Endothelial cell of umbilical vein (primary cell): ENCODE measurements around the gene STOX1. TPM values are rescaled to one million over a fixed set of nuclear protein-coding genes. Genes with fewer than 3 reads are reported as not detected.

Experiments used
- BruUV-seq: library from RNA; stranded (reverse); fragments of 400-500 nt; replicated peaks from 2 replicates; lab custom pipeline; 2021; lab: Mats Ljungman, UMichigan
- CTCF ChIA-PET: fragments of 300-600, 350-600 bp; sonication (Branson Sonifier 250); formaldehyde crosslinking; loops from one replicate; lab custom pipeline; 2021; ENCODE audit warnings: antibody characterized with exemption, inconsistent platforms; lab: Charles Lee
- POLR2A ChIA-PET: fragments of 300-600, 350-600 bp; sonication (Branson Sonifier 250); formaldehyde crosslinking; loops from one replicate; lab custom pipeline; 2021; ENCODE audit warnings: antibody characterized with exemption, inconsistent platforms; lab: Charles Lee
- DNase-seq: peaks from one replicate; pipeline ENCODE4 v3.0.0-alpha.2; 2011; ENCODE audit warnings: low read depth, low spot score
- FAIRE-seq: peaks from 2 replicates; lab custom pipeline; 2011; peaks lifted over from hg19 to GRCh38; lab: Jason Lieb, UNC
- H2AFZ ChIP-seq: 2 replicates; pipeline ENCODE4 v1.6.0; 2012; ENCODE audit warnings: low read depth, low read length, control low read depth, inconsistent platforms
- H3K27ac ChIP-seq: 2 replicates; pipeline ENCODE4 v1.5.1; 2011; ENCODE audit warnings: low read depth, mild to moderate bottlenecking, control low read depth, low read length, moderate library complexity; ENCODE audit not compliant: insufficient read depth
- H3K27me3 ChIP-seq, 2 experiments: 2 replicates each; pipeline versions ENCODE4 v1.6.0 to v1.6.1; 2011; ENCODE audit warnings: low read length in 2 of 2, mixed read lengths in 1 of 2; ENCODE audit not compliant: control insufficient read depth in 2 of 2, insufficient read depth in 2 of 2
- H3K36me3 ChIP-seq, 2 experiments: 2 replicates in 1 of 2; 3 replicates in 1 of 2; pipeline ENCODE4 v1.5.1; 2011; ENCODE audit warnings: low read length in 2 of 2, mild to moderate bottlenecking in 1 of 2, moderate library complexity in 1 of 2; ENCODE audit not compliant: control insufficient read depth in 2 of 2, insufficient read depth in 2 of 2; ENCODE audit errors: extremely low read depth in 1 of 2
- H3K4me1 ChIP-seq: 3 replicates; pipeline ENCODE4 v1.5.1; 2011; ENCODE audit warnings: mild to moderate bottlenecking, low read length; ENCODE audit not compliant: control insufficient read depth, insufficient read depth; ENCODE audit errors: extremely low read depth
- H3K4me2 ChIP-seq: 2 replicates; pipeline ENCODE4 v1.6.1; 2011; ENCODE audit warnings: low read length, control low read depth, mixed read lengths; ENCODE audit not compliant: insufficient read depth
- H3K4me3 ChIP-seq, 3 experiments: fragments of 200-600 bp in 1 of 3; sonication (generic), shearing (Covaris generic) in 1 of 3; replicated peaks in 1 of 3; 2 replicates each; pipeline ENCODE4 v1.5.1; 2011 to 2016; ENCODE audit warnings: control low read depth in 3 of 3, low read length in 3 of 3, mild to moderate bottlenecking in 2 of 3, inconsistent platforms in 1 of 3, low read depth in 1 of 3, moderate library complexity in 1 of 3; ENCODE audit not compliant: insufficient read depth in 1 of 3
- H3K79me2 ChIP-seq: 2 replicates; pipeline ENCODE4 v1.6.0; 2012; ENCODE audit warnings: low read length, inconsistent platforms; ENCODE audit not compliant: control insufficient read depth, insufficient read depth
- H3K9ac ChIP-seq: replicated peaks from 2 replicates; pipeline ENCODE3; 2011; ENCODE audit warnings: low read length, control low read depth; ENCODE audit not compliant: insufficient read depth; ENCODE audit errors: extremely low read depth
- H3K9me1 ChIP-seq: replicated peaks from 3 replicates; pipeline ENCODE4 v1.6.0; 2011; ENCODE audit warnings: mild to moderate bottlenecking, low read length; ENCODE audit not compliant: control insufficient read depth, insufficient read depth; ENCODE audit errors: extremely low read depth
- H3K9me3 ChIP-seq: replicated peaks from 2 replicates; pipeline ENCODE4 v1.5.1; 2012; ENCODE audit warnings: low read length, inconsistent platforms; ENCODE audit not compliant: control insufficient read depth, insufficient read depth
- H4K20me1 ChIP-seq: replicated peaks from 2 replicates; pipeline ENCODE3; 2011; ENCODE audit warnings: mild to moderate bottlenecking, low read length; ENCODE audit not compliant: control insufficient read depth, insufficient read depth; ENCODE audit errors: extremely low read depth
- CTCF ChIP-seq, 2 donors: IDR thresholded peaks; 1 replicate in 1 of 2; 2 replicates in 1 of 2; pipeline ENCODE4 v1.5.1; 2011; ENCODE audit warnings: low read length in 2 of 2, mild to moderate bottlenecking in 2 of 2, moderate library complexity in 2 of 2, control low read depth in 1 of 2, inconsistent platforms in 1 of 2, low read depth in 1 of 2; ENCODE audit not compliant: insufficient read depth in 1 of 2; ENCODE audit errors: extremely low read depth in 1 of 2
- EZH2 ChIP-seq: IDR thresholded peaks from 2 replicates; pipeline ENCODE4 v1.6.1; 2012; ENCODE audit warnings: borderline replicate concordance, low read depth, mild to moderate bottlenecking, moderate library complexity, low read length, inconsistent platforms; ENCODE audit not compliant: severe bottlenecking
- FOS ChIP-seq: IDR thresholded peaks from 2 replicates; pipeline ENCODE4 v1.6.1; 2011; ENCODE audit warnings: mild to moderate bottlenecking, low read length, moderate library complexity, borderline replicate concordance; ENCODE audit not compliant: insufficient read depth
- GATA2 ChIP-seq: IDR thresholded peaks from 2 replicates; pipeline ENCODE4 v1.7.0; 2011; ENCODE audit warnings: low read depth, mild to moderate bottlenecking, moderate library complexity, mixed read lengths, low read length; ENCODE audit not compliant: insufficient read length, insufficient read depth
- JUN ChIP-seq: IDR thresholded peaks from 2 replicates; pipeline ENCODE4 v1.6.1; 2011; ENCODE audit warnings: borderline replicate concordance, low read depth; ENCODE audit not compliant: insufficient read length, insufficient read depth
- MAX ChIP-seq: IDR thresholded peaks from 2 replicates; pipeline ENCODE4 v1.6.1; 2011; ENCODE audit not compliant: insufficient read depth, insufficient read length
- MYC ChIP-seq: IDR thresholded peaks from one replicate; pipeline ENCODE4 v1.6.1; 2011; ENCODE audit warnings: mild to moderate bottlenecking, low read depth, low read length
- POLR2A ChIP-seq: IDR thresholded peaks from 2 replicates; pipeline ENCODE4 v1.6.1; 2012; ENCODE audit warnings: low read depth, mild to moderate bottlenecking, control low read depth, low read length
- POLR2AphosphoS5 ChIP-seq: IDR thresholded peaks from 2 replicates; pipeline ENCODE4 v1.6.1; 2012; ENCODE audit warnings: low read depth, mild to moderate bottlenecking, control low read depth, low read length, moderate library complexity; ENCODE audit not compliant: insufficient read depth
- dilution Hi-C: fragments of 300-500 bp; cut with MboI; formaldehyde crosslinking; loops from one replicate; pipeline ENCODE4 v1.15.0; 2019; ENCODE audit warnings: low sequenced_read_pairs; ENCODE audit not compliant: extremely low pct_ligation_motif_present
- intact Hi-C: fragments of 100-400 bp; cut with micrococcal nuclease; formaldehyde crosslinking; loops from one replicate; pipeline ENCODE4 v1.10.0; 2022
- polyA plus RNA-seq, 4 experiments: library from polyadenylated mRNA; depleted of rRNA in 3 of 4; stranded (reverse) in 3 of 4; unstranded in 1 of 4; fragments of >200 nt; gene quantifications; 2 replicates each; pipeline versions ENCODE4 v1.2.1 to v1.2.3, GENCODE V29; 2011 to 2012; ENCODE audit warnings: missing spikeins in 1 of 4
- total RNA-seq: library from RNA; stranded (reverse); gene quantifications from 2 replicates; pipeline ENCODE4 v1.2.3, GENCODE V29; 2021

Gene STOX1
- total and polyA plus RNA-seq, 2 donors (not counting 3 experiments of a cell fraction or from before 2014, with no cell fraction given) = 0.06 to 0.20 TPM

GRCh38 chr10:68831961-68832455 lies 4.7 kb downstream of the STOX1 start:
- DNase-seq (no peak), FAIRE-seq (no peak)
- Histone ChIP-seq H3K9me1 (no peaks in the 10 kb centered on the region), H2AFZ (no peak overlapping the region), H3K9me3 (no peaks in the 10 kb centered on the region), H3K9ac (no peak overlapping the region), H3K4me2 (no peak overlapping the region), H3K4me3 (no peak overlapping the region), H3K27ac (no peak overlapping the region), H4K20me1 (no peaks in the 10 kb centered on the region), H3K4me1 (peaks cover 2% of the 10 kb centered on the region), H3K79me2 (no peaks in the 10 kb centered on the region), H3K27me3 (peaks cover 8 to 14% of the 10 kb centered on the region in 2 experiments), H3K36me3 (no peaks in the 10 kb centered on the region)
- intact Hi-C loops = no loop called here
- CTCF ChIA-PET = no interaction called here
- POLR2A ChIA-PET = no interaction called here
- no TSS peak for BruUV-seq
- TF ChIP-seq CTCF (IDR thresholded peaks at IDR 0.05; ENCODE audit: extremely low read depth in 1 of 2, insufficient read depth in 1 of 2, low read depth in 1 of 2, low read length in 2 of 2) (no peak), FOS (no peak), POLR2AphosphoS5 (no peak), MAX (no peak), EZH2 (no peak), POLR2A (no peak), MYC (no peak), JUN (no peak), GATA2 (no peak)
- dilution Hi-C loops = no loop called here
